Cardiac septum (tissue), 1 donor: ENCODE measurements around the gene SLC16A7. TPM values are rescaled to one million over a fixed set of nuclear protein-coding genes. Genes with fewer than 3 reads are reported as not detected.
"Not testable (repeated sequence)": the region's sequence is repeated elsewhere in the genome, so short reads cannot be mapped to it uniquely, and the experiment has no call there.

ENCODE experiments used
- DNase-seq: peaks from one replicate; pipeline ENCODE4 v3.0.0-alpha.2; 2020; ENCODE audit warnings: low spot score
- intact Hi-C: fragments of 100-400 bp; cut with DNase I; formaldehyde crosslinking; loops from one replicate; pipeline ENCODE4 v1.14.0; 2022
- long read RNA-seq: library from polyadenylated mRNA; unstranded; transcript quantifications from one replicate; pipeline ENCODE4 v2.0.0, GENCODE V29; 2021
- total RNA-seq: library from RNA; stranded (reverse); fragmentation: NEBNext Ultra II Directional; extraction: Animal tissue kit (Norgen Biotek cat#: 25700); gene quantifications from one replicate; pipeline ENCODE4 v1.2.1, GENCODE V29; 2021
- donor health status: DM: no; HTN: no; CAD: no.

SLC16A7 gene
- total RNA-seq, result 90.1 TPM
- long read RNA-seq, transcript SLC16A7-206 (5 exons, 1,603 nt), result minor isoform, 10 of 56 reads
- long read RNA-seq, transcript SLC16A7-203 (6 exons, 1,969 nt), result major isoform, 17 of 56 reads
- long read RNA-seq, partial matches to known transcripts, result 3 of 56 reads
- long read RNA-seq, other reads (novel, unspliced or antisense), result 26 of 56 reads

- intact Hi-C loops, result loop anchor here (2.0 to 5.0 kb wide), 3 partner anchors 19 to 211 kb away; no protein-coding TSS in a partner anchor
- peak; percentile 94 for DNase-seq
These were observed at the start of gene SLC16A7 for GRCh38 chr12:59595883-59596540. Gene SLC16A7, plus strand, starts transcription at chr12:59596029. Its CDS starts 108,773 bp downstream, at chr12:59704802.

GRCh38 chr12:59548930-59549329 is 46.9 kb upstream of the SLC16A7 start:
- no peak for DNase-seq
- intact Hi-C loops, result no loop called here

GRCh38 chr12:59559696-59560095 is 36.1 kb upstream of the SLC16A7 start:
- intact Hi-C loops, result no loop called here
- DNase-seq, result no peak

GRCh38 chr12:59570145-59570544 is 25.7 kb upstream of the SLC16A7 start:
- intact Hi-C loops, result no loop called here
- DNase-seq, result no peak

GRCh38 chr12:59574406-59574805 is 21.4 kb upstream of the SLC16A7 start:
- intact Hi-C loops, result no loop called here
- no peak for DNase-seq

GRCh38 chr12:59575826-59576225 is 20.0 kb upstream of the SLC16A7 start:
- intact Hi-C loops, result no loop called here
- no peak for DNase-seq

GRCh38 chr12:59578254-59578653 is 17.6 kb upstream of the SLC16A7 start:
- intact Hi-C loops, result no loop called here
- no peak for DNase-seq

- intact Hi-C loops, result no loop called here
- no peak for DNase-seq
These were observed 16.2 kb upstream of the SLC16A7 start for GRCh38 chr12:59579631-59580030.

- intact Hi-C loops, result no loop called here
- no peak for DNase-seq
These were observed 15.8 kb upstream of the SLC16A7 start for GRCh38 chr12:59580050-59580449.

- intact Hi-C loops, result no loop called here
- no peak for DNase-seq
These were observed 12.7 kb upstream of the SLC16A7 start for GRCh38 chr12:59583003-59583712.

GRCh38 chr12:59587710-59588109 is 8.1 kb upstream of the SLC16A7 start:
- intact Hi-C loops, result no loop called here
- no peak for DNase-seq

- no peak for DNase-seq
- intact Hi-C loops, result no loop called here
These were observed 2.1 kb upstream of the SLC16A7 start for GRCh38 chr12:59593761-59594160.

GRCh38 chr12:59594943-59595500 is 807 bp upstream of the SLC16A7 start:
- no peak for DNase-seq
- intact Hi-C loops, result loop anchor here (5.0 kb wide), 2 partner anchors 67 to 212 kb away; no protein-coding TSS in a partner anchor

- intact Hi-C loops, result loop anchor here (5.0 kb wide), 2 partner anchors 67 to 212 kb away; no protein-coding TSS in a partner anchor
- no peak for DNase-seq
These were observed 305 bp upstream of the SLC16A7 start for GRCh38 chr12:59595565-59595882.

GRCh38 chr12:59597385-59597781 is 1.6 kb downstream of the SLC16A7 start:
- DNase-seq, result no peak
- intact Hi-C loops, result loop anchor here (2.0 to 5.0 kb wide), 3 partner anchors 17 to 210 kb away; no protein-coding TSS in a partner anchor

GRCh38 chr12:59600171-59600570 is 4.3 kb downstream of the SLC16A7 start:
- DNase-seq, result no peak
- intact Hi-C loops, result no loop called here

GRCh38 chr12:59603754-59604153 is 7.9 kb downstream of the SLC16A7 start:
- intact Hi-C loops, result no loop called here
- DNase-seq, result no peak

GRCh38 chr12:59612823-59613434 is 17.1 kb downstream of the SLC16A7 start:
- DNase-seq, intact Hi-C loops: not testable (repeated sequence)

- intact Hi-C loops, result loop anchor here (2.0 kb wide), 1 partner anchor 19 kb away; the partner anchor contains the start of gene SLC16A7
- DNase-seq, result peak; percentile 78
These were observed 19.8 kb downstream of the SLC16A7 start for GRCh38 chr12:59615392-59616165.
